Heart left ventricle (tissue), 13 donors: ENCODE results near the gene RAP1GAP.

Source experiments
- POLR2A ChIP-seq, 2 donors: fragments of 450-650 bp; IDR thresholded peaks; one replicate each; pipeline ENCODE4 v1.6.1; 2017; ENCODE audit warnings: antibody characterized with exemption in 2 of 2, mild to moderate bottlenecking in 2 of 2, moderate library complexity in 2 of 2
- TF ChIP-seq, protein P1 (sequence below), 12 donors: fragments of 200-600 bp; sonication (generic) in 4 of 12; IDR thresholded peaks; one replicate each; pipeline versions ENCODE4 v1.5.0 to v1.8.0; 2018 to 2022; ENCODE audit warnings: antibody characterized with exemption in 12 of 12, mild to moderate bottlenecking in 5 of 12
- donor health status: ischemic (EF 13 %, LVEDD 7.1; RV severe dilation, severe dysfunction).
- donor health status: DM: no; HTN: yes; CAD: no.
- donor health status: DM: no; HTN: no; CAD: no.
- donor health status: ischemic (EF 25% LVEDD 6.9; RV normal size, moderate dysfunction).
- donor health status: ischemic (EF 25% LVEDD 5.7; RV mildly dilated, moderate dysfunction).
- donor health status: ischemic (EF 35%, LVEDD 5.7; RV mildly dilated, moderate dysfunction).
- donor health status: nonischemic (EF 11% LVEDD 7.7; RV severe dilation, severe dysfunction).
- donor health status: DM: yes; HTN: yes; CAD: no.
- donor health status: PGD.
- donor health status: ischemic (EF 29% LVEDD 5.4; RV normal size, mild dysfunction).
- donor health status: nonischemic (EF 23%, LVEDD 6.1; RV moderate dilation, normal function).

DNA sequence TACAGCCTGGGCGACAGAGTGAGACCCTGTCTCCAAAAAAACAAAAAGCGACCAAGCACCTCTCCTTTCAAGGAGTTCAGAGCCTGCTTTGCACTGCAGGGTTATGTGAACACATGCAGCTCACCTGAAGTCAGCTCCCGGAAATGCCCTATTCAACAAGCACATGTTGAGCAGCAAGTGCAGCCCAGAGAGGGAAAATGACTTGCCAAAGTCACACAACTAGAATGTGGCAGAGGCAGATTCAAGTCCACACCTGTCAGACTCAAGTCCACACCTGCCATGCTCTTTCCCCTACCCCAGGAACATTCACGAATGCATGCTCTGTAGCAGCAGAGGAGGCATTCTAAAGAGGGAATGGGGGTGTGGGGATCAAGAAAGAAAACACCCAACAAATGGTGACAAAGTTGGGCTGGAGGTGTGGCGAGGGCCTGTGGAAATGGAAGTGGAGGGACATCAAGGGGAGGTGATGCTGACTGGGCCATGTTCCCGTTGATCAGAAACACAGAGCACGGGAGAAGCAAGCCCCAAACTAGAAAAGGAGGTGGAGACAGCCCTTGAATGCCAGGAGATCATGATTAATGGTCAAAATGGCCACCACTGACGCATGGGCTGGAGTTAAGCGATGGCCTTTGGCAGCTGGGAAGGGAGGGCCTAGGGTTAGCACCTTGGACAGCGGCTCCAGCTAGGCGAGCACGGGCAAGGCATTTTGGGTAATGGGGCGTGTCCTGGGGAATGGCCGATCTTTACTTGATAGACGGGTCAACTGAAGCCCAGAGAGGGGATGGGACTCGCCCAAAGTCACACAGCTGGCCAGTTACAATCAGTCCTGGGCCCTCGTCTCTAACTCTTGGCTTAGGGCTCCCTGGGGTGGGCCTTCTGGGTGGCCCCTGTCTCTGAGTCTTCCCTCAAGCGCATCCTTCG is 21.5 kb downstream of the RAP1GAP start:
- TF ChIP-seq, protein P1, sequence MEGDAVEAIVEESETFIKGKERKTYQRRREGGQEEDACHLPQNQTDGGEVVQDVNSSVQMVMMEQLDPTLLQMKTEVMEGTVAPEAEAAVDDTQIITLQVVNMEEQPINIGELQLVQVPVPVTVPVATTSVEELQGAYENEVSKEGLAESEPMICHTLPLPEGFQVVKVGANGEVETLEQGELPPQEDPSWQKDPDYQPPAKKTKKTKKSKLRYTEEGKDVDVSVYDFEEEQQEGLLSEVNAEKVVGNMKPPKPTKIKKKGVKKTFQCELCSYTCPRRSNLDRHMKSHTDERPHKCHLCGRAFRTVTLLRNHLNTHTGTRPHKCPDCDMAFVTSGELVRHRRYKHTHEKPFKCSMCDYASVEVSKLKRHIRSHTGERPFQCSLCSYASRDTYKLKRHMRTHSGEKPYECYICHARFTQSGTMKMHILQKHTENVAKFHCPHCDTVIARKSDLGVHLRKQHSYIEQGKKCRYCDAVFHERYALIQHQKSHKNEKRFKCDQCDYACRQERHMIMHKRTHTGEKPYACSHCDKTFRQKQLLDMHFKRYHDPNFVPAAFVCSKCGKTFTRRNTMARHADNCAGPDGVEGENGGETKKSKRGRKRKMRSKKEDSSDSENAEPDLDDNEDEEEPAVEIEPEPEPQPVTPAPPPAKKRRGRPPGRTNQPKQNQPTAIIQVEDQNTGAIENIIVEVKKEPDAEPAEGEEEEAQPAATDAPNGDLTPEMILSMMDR (IDR thresholded peaks at IDR 0.05) = no peak
- no peak for TF ChIP-seq POLR2A (IDR thresholded peaks at IDR 0.05)
